ENCODE measurements around the gene STOM.

DNA sequence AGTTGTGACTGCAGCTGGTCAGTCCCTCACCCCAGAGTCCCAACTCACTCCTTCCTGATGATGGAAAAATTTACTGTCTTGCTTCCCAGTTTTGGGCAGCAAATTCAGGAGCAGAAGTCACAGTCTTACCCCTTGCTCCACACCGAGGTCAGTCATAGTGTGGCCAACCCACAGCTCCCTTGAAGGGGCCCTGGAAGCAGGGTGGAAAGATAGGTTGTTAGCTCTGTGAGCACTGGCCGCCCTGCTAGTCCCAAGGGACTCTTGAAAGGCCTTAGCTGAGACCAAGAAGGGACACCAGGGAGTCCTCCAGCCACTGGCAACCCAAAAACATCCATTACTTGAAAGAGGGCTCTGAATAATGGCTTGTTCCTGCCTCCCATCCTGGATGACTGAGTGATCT lies 62.1 kb downstream of the STOM start:
- TF ChIP-seq, protein P1, sequence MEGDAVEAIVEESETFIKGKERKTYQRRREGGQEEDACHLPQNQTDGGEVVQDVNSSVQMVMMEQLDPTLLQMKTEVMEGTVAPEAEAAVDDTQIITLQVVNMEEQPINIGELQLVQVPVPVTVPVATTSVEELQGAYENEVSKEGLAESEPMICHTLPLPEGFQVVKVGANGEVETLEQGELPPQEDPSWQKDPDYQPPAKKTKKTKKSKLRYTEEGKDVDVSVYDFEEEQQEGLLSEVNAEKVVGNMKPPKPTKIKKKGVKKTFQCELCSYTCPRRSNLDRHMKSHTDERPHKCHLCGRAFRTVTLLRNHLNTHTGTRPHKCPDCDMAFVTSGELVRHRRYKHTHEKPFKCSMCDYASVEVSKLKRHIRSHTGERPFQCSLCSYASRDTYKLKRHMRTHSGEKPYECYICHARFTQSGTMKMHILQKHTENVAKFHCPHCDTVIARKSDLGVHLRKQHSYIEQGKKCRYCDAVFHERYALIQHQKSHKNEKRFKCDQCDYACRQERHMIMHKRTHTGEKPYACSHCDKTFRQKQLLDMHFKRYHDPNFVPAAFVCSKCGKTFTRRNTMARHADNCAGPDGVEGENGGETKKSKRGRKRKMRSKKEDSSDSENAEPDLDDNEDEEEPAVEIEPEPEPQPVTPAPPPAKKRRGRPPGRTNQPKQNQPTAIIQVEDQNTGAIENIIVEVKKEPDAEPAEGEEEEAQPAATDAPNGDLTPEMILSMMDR (IDR thresholded peaks at IDR 0.05 in 4 of 5, conservative IDR thresholded peaks at IDR 0.05 in 1 of 5): no peak
- TF ChIP-seq POLR2A (IDR thresholded peaks at IDR 0.05): no peak
